ENCODE results near the gene AJAP1. TPM values are rescaled to one million over a fixed set of nuclear protein-coding genes. Genes with fewer than 3 reads are reported as not detected.

The AJAP1 gene
- total RNA-seq, 6 experiments from 2014 or later = not detected

DNA sequence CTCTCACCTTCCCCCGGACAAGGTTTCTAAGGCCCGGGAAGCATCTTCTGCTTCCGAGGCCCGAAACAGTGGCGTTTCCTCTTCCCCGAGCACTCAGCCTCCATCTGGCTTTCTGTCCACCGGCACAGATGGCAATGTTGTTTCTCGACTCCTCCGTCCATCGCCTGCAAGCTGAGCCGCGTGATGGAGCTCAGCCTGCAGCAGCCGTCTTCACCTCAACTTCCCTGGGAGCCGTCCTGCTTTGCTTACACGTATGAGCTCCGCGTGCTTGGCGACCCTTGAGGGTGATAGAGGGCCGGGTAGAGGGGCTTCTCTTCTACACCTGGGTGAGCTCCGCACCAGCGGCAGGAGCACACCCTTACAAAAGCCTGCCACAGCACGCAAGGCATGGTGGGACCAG lies 80.4 kb downstream of the AJAP1 start:
- TF ChIP-seq, protein P1, sequence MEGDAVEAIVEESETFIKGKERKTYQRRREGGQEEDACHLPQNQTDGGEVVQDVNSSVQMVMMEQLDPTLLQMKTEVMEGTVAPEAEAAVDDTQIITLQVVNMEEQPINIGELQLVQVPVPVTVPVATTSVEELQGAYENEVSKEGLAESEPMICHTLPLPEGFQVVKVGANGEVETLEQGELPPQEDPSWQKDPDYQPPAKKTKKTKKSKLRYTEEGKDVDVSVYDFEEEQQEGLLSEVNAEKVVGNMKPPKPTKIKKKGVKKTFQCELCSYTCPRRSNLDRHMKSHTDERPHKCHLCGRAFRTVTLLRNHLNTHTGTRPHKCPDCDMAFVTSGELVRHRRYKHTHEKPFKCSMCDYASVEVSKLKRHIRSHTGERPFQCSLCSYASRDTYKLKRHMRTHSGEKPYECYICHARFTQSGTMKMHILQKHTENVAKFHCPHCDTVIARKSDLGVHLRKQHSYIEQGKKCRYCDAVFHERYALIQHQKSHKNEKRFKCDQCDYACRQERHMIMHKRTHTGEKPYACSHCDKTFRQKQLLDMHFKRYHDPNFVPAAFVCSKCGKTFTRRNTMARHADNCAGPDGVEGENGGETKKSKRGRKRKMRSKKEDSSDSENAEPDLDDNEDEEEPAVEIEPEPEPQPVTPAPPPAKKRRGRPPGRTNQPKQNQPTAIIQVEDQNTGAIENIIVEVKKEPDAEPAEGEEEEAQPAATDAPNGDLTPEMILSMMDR (IDR thresholded peaks at IDR 0.05) = no peak
- Mint-ChIP-seq H3K4me3 (no peak overlapping the region), H3K9me3 (peaks cover 68% of the 10 kb centered on the region), H3K27me3 (ENCODE audit: insufficient read depth) (peaks cover 3% of the 10 kb centered on the region), H3K36me3 (ENCODE audit: low read depth) (no peaks in the 10 kb centered on the region), H3K4me1 (ENCODE audit: low read depth) (no peaks in the 10 kb centered on the region), H3K27ac (no peak overlapping the region)
- no peak for DNase-seq

DNA sequence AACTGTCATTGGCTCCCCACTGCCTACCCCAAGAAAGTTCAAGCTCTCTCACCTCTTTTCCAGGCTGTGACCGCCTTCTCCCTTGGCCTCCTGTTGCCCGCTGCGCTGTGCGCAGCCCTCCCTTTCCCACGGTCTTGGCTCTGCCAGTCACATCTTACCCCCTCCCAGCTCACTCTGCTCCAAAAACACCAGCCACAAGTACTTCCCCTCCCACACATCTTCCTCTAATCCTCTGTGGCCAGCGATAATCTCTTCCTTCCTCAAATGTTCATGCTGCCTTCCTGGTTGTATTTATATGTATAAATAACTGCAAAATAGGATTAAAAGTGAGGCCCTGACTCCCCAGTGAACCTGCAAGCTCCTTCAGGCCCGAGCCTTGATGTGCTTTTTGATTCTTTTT lies 81.8 kb downstream of the AJAP1 start:
- TF ChIP-seq, protein P1 (IDR thresholded peaks at IDR 0.05) = no peak
- Mint-ChIP-seq H3K9me3 (peaks cover 58% of the 10 kb centered on the region), H3K27me3 (ENCODE audit: insufficient read depth) (peaks cover 3% of the 10 kb centered on the region), H3K36me3 (ENCODE audit: low read depth) (no peaks in the 10 kb centered on the region), H3K4me3 (no peak overlapping the region), H3K27ac (no peak overlapping the region), H3K4me1 (ENCODE audit: low read depth) (no peaks in the 10 kb centered on the region)
- DNase-seq = no peak

DNA sequence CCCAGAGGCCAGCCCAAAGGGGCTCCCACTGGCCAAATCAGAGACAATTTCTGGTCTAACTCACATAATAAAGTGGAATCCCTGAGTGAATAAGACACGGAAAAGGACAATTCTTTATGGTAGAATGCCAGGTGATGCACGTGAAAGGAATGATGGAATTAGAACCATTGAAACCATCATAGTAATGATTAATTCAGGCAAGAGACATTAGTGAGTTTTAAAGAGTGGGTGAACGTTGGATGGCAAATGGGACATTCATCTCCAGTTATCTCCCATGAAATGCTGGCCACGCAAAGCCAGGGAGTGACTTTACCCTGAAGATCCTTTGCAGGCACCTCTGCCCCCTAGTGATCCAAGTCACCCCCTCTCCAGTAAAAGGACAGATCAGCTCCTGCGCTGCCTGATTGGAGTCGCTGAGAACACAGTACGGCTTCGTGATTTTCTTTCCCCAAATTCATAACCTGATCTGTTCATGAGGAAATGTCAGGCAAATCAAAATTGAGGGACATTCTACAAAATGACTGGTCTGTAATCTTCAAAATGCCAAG lies 87.5 kb downstream of the AJAP1 start:
- Mint-ChIP-seq H3K4me3 (no peak overlapping the region), H3K27me3 (ENCODE audit: insufficient read depth) (no peaks in the 10 kb centered on the region), H3K9me3 (peaks cover 72% of the 10 kb centered on the region), H3K36me3 (ENCODE audit: low read depth) (peaks cover 4% of the 10 kb centered on the region; the same call in 1 of the 2 replicates), H3K27ac (no peak overlapping the region), H3K4me1 (ENCODE audit: low read depth) (no peaks in the 10 kb centered on the region)
- DNase-seq = no peak
- TF ChIP-seq, protein P1 (IDR thresholded peaks at IDR 0.05) = no peak

DNA sequence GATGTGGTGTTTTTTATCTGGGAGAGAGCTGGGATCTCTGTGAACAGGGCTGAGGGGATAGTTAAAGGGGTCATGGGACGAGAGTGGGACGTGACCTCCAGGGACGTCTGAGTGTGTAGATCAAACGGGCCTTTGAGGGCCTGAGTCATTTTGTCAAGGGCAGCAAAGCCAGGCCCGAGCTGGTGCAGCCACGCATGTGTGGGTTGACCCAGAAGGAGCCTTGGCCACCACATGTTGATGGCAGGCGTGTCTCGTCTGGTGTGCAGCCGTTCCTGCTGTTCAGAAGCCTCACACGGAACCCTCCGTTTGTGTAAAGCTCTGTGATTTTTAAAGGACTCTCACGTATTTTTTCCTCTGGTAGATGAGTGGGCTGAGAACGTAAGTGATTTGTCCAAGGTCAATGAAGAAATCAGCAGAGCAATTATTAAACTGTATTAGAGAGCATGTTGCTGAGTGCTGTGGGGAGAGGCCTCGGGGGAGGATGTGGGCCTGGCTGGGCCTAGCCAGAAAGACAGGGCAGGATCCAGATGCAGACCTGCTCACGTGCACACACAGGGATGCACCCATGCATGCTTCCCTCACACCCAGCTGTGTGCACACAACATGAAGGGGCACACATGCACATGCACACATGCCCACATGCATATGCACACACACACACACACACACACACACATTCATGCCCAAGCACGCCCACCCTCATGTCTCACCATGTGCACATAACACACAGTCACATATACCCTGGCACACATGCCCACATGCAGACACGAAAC lies 89.8 kb downstream of the AJAP1 start:
- no peaks in the 10 kb centered on the region for H3K4me1 Mint-ChIP-seq (ENCODE audit: low read depth)
- no peak for DNase-seq
- H3K36me3 Mint-ChIP-seq (ENCODE audit: low read depth) = peaks cover 4% of the 10 kb centered on the region; the same call in 1 of the 2 replicates
- H3K27ac Mint-ChIP-seq = no peak overlapping the region
- TF ChIP-seq, protein P1 (IDR thresholded peaks at IDR 0.05) = no peak
- H3K27me3 Mint-ChIP-seq (ENCODE audit: insufficient read depth) = peaks cover 3% of the 10 kb centered on the region; the same call in 1 of the 2 replicates
- H3K9me3 Mint-ChIP-seq = peaks cover 77% of the 10 kb centered on the region
- H3K4me3 Mint-ChIP-seq = no peak overlapping the region

DNA sequence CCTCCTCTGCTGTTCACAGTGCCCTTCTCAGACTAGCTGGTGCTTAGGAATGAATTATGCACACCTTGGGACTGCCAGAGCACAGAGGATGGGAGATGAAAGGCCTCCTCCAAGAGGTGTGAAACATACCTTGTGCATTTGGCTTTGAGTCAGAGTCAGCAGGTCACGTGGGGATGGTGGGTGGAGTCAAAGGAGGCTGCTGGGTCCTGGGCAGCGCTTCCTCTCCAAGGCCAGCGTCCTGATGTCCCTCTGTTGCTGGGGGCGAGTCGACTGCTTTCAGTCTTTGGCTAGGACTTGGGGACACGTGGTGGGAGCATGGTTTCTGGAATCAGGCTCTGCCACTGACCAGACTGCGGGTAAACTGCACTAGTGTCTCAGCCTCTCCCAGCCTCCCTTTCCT lies 91.2 kb downstream of the AJAP1 start:
- DNase-seq = no peak
- TF ChIP-seq, protein P1 (IDR thresholded peaks at IDR 0.05) = no peak
- Mint-ChIP-seq H3K9me3 (peaks cover 82% of the 10 kb centered on the region), H3K36me3 (ENCODE audit: low read depth) (peaks cover 12% of the 10 kb centered on the region; the same call in 1 of the 2 replicates), H3K27me3 (ENCODE audit: insufficient read depth) (peaks cover 3% of the 10 kb centered on the region; the same call in 1 of the 2 replicates), H3K27ac (no peak overlapping the region), H3K4me1 (ENCODE audit: low read depth) (no peaks in the 10 kb centered on the region), H3K4me3 (no peak overlapping the region)
